Activated T-cell treated with anti-CD3 and anti-CD28 coated beads, Interleukin-2, amount 50 U/mL, for 72 hours (primary cell): ENCODE results near the gene IL22RA1. TPM values are rescaled to one million over a fixed set of nuclear protein-coding genes. Genes with fewer than 3 reads are reported as not detected.
A peak's percentile ranks its signal among the peaks of the same experiment; 100 is the strongest.

Experiments
- ATAC-seq, 2 donors: fragments of 150-1000 bp; cut with Tn5 transposase; replicated peaks in 1 of 2; 2 replicates each; pipeline ENCODE4 v1.10.0; 2021; ENCODE audit warnings: moderate library complexity in 2 of 2, mild to moderate bottlenecking in 1 of 2
- DNase-seq, 2 donors: peaks; one replicate each; pipeline ENCODE4 v3.0.0; 2021 to 2022; ENCODE audit warnings: mixed read lengths in 1 of 2
- H3K27ac Mint-ChIP-seq: one replicate; pipeline ENCODE4 v1.8.0; 2022; ENCODE audit warnings: mild to moderate bottlenecking, moderate library complexity, mixed read lengths
- H3K27me3 Mint-ChIP-seq: one replicate; pipeline ENCODE4 v1.8.0; 2022; ENCODE audit warnings: low read depth, mixed read lengths
- H3K36me3 Mint-ChIP-seq, 2 donors: one replicate each; pipeline ENCODE4 v1.8.0; 2022; ENCODE audit warnings: mixed read lengths in 2 of 2, mild to moderate bottlenecking in 1 of 2; ENCODE audit not compliant: insufficient read depth in 2 of 2
- H3K4me1 Mint-ChIP-seq: one replicate; pipeline ENCODE4 v1.8.0; 2022; ENCODE audit warnings: low read depth, mixed read lengths
- H3K4me3 Mint-ChIP-seq, 2 donors: one replicate each; pipeline ENCODE4 v1.8.0; 2022; ENCODE audit warnings: mild to moderate bottlenecking in 2 of 2, mixed read lengths in 2 of 2, moderate library complexity in 2 of 2
- H3K9me3 Mint-ChIP-seq, 2 donors: one replicate each; pipeline ENCODE4 v1.8.0; 2022; ENCODE audit warnings: mixed read lengths in 2 of 2
- total RNA-seq, 2 donors: library from RNA; stranded (reverse); gene quantifications; one replicate each; pipeline ENCODE4 v1.2.3, GENCODE V29; 2022

Gene IL22RA1
- total RNA-seq, 2 donors from 2014 or later, result not detected

GRCh38 chr1:24091971-24092482 lies 50.9 kb downstream of the IL22RA1 start:
- Mint-ChIP-seq H3K27me3 (peaks cover 7% of the 10 kb centered on the region), H3K4me1 (no peaks in the 10 kb centered on the region), H3K9me3 (no peaks in the 10 kb centered on the region), H3K36me3 (no peaks in the 10 kb centered on the region), H3K4me3 (no peak overlapping the region), H3K27ac (no peak overlapping the region)
- ATAC-seq, result peak; percentile 61 to 82
- DNase-seq, result peak; percentile 12 to 39

GRCh38 chr1:24090736-24091135 lies 52.2 kb downstream of the IL22RA1 start:
- ATAC-seq (no peak), DNase-seq (no peak)
- H3K4me3 Mint-ChIP-seq, result no peak overlapping the region

GRCh38 chr1:24089743-24090555 lies 53.0 kb downstream of the IL22RA1 start:
- H3K27me3 Mint-ChIP-seq, result peaks cover 10% of the 10 kb centered on the region

More at GRCh38 chr1:24090736-24091135, 52.2 kb downstream of the IL22RA1 start:
- Mint-ChIP-seq H3K36me3 (no peaks in the 10 kb centered on the region), H3K4me1 (no peaks in the 10 kb centered on the region), H3K9me3 (no peaks in the 10 kb centered on the region), H3K27ac (no peak overlapping the region), H3K27me3 (peaks cover 11% of the 10 kb centered on the region)

GRCh38 chr1:24089027-24089742 lies 53.8 kb downstream of the IL22RA1 start:
- Mint-ChIP-seq H3K9me3 (no peaks in the 10 kb centered on the region), H3K27ac (no peak overlapping the region), H3K27me3 (peaks cover 7% of the 10 kb centered on the region), H3K4me1 (no peaks in the 10 kb centered on the region), H3K4me3 (no peak overlapping the region), H3K36me3 (no peaks in the 10 kb centered on the region)
- ATAC-seq (no peak), DNase-seq (no peak)

More at GRCh38 chr1:24089743-24090555, 53.0 kb downstream of the IL22RA1 start:
- no peak for DNase-seq
- Mint-ChIP-seq H3K9me3 (no peaks in the 10 kb centered on the region), H3K27ac (no peak overlapping the region), H3K4me1 (no peaks in the 10 kb centered on the region), H3K4me3 (no peak overlapping the region), H3K36me3 (no peaks in the 10 kb centered on the region)
- no peak for ATAC-seq

- no peak overlapping the region for H3K4me3 Mint-ChIP-seq
- no peak for ATAC-seq
- no peaks in the 10 kb centered on the region for H3K9me3 Mint-ChIP-seq
- H3K27me3 Mint-ChIP-seq, result peaks cover 7% of the 10 kb centered on the region
- no peak for DNase-seq
- no peaks in the 10 kb centered on the region for H3K36me3 Mint-ChIP-seq
- H3K27ac Mint-ChIP-seq, result no peak overlapping the region
- no peaks in the 10 kb centered on the region for H3K4me1 Mint-ChIP-seq
These were observed 56.5 kb downstream of the IL22RA1 start for GRCh38 chr1:24086466-24086865.

- Mint-ChIP-seq H3K27me3 (peaks cover 7% of the 10 kb centered on the region), H3K36me3 (no peaks in the 10 kb centered on the region), H3K27ac (no peak overlapping the region), H3K4me3 (no peak overlapping the region), H3K4me1 (no peaks in the 10 kb centered on the region), H3K9me3 (no peaks in the 10 kb centered on the region)
- ATAC-seq (no peak), DNase-seq (no peak)
These were observed 57.4 kb downstream of the IL22RA1 start for GRCh38 chr1:24085546-24085945.

GRCh38 chr1:24085007-24085406 lies 57.9 kb downstream of the IL22RA1 start:
- no peak overlapping the region for H3K4me3 Mint-ChIP-seq
- peaks cover 7% of the 10 kb centered on the region for H3K27me3 Mint-ChIP-seq
- ATAC-seq, result no peak
- no peak for DNase-seq
- H3K4me1 Mint-ChIP-seq, result no peaks in the 10 kb centered on the region
- no peaks in the 10 kb centered on the region for H3K9me3 Mint-ChIP-seq
- H3K36me3 Mint-ChIP-seq, result no peaks in the 10 kb centered on the region
- H3K27ac Mint-ChIP-seq, result no peak overlapping the region

GRCh38 chr1:24084050-24084449 lies 58.9 kb downstream of the IL22RA1 start:
- DNase-seq (no peak), ATAC-seq (no peak)
- H3K4me1 Mint-ChIP-seq, result no peaks in the 10 kb centered on the region
- peaks cover 7% of the 10 kb centered on the region for H3K27me3 Mint-ChIP-seq
- no peaks in the 10 kb centered on the region for H3K9me3 Mint-ChIP-seq
- H3K4me3 Mint-ChIP-seq, result no peak overlapping the region
- no peak overlapping the region for H3K27ac Mint-ChIP-seq
- H3K36me3 Mint-ChIP-seq, result no peaks in the 10 kb centered on the region

- H3K4me3 Mint-ChIP-seq, result no peak overlapping the region
- H3K27ac Mint-ChIP-seq, result no peak overlapping the region
- DNase-seq (no peak), ATAC-seq (no peak)
- H3K36me3 Mint-ChIP-seq, result no peaks in the 10 kb centered on the region
- no peaks in the 10 kb centered on the region for H3K4me1 Mint-ChIP-seq
- peaks cover 7% of the 10 kb centered on the region for H3K27me3 Mint-ChIP-seq
- H3K9me3 Mint-ChIP-seq, result no peaks in the 10 kb centered on the region
These were observed 60.6 kb downstream of the IL22RA1 start for GRCh38 chr1:24082372-24082771.

- Mint-ChIP-seq H3K9me3 (no peaks in the 10 kb centered on the region), H3K27ac (no peak overlapping the region), H3K4me3 (no peak overlapping the region), H3K4me1 (no peaks in the 10 kb centered on the region), H3K36me3 (no peaks in the 10 kb centered on the region), H3K27me3 (no peaks in the 10 kb centered on the region)
- ATAC-seq, result no peak
- no peak for DNase-seq
These were observed 61.8 kb downstream of the IL22RA1 start for GRCh38 chr1:24081190-24081589.

- H3K36me3 Mint-ChIP-seq, result no peaks in the 10 kb centered on the region
- DNase-seq (no peak), ATAC-seq (no peak)
- H3K4me1 Mint-ChIP-seq, result no peaks in the 10 kb centered on the region
- no peak overlapping the region for H3K4me3 Mint-ChIP-seq
- H3K9me3 Mint-ChIP-seq, result no peaks in the 10 kb centered on the region
- no peaks in the 10 kb centered on the region for H3K27me3 Mint-ChIP-seq
- H3K27ac Mint-ChIP-seq, result no peak overlapping the region
These were observed 62.8 kb downstream of the IL22RA1 start for GRCh38 chr1:24080131-24080530.

GRCh38 chr1:24077278-24077978 lies 65.5 kb downstream of the IL22RA1 start:
- Mint-ChIP-seq H3K4me3 (no peak overlapping the region), H3K4me1 (no peaks in the 10 kb centered on the region)

GRCh38 chr1:24075946-24076345 lies 67.0 kb downstream of the IL22RA1 start:
- H3K9me3 Mint-ChIP-seq, result no peaks in the 10 kb centered on the region
- no peak for ATAC-seq
- no peaks in the 10 kb centered on the region for H3K36me3 Mint-ChIP-seq
- H3K27ac Mint-ChIP-seq, result no peak overlapping the region
- H3K27me3 Mint-ChIP-seq, result no peaks in the 10 kb centered on the region
- H3K4me3 Mint-ChIP-seq, result no peak overlapping the region
- DNase-seq, result no peak
- H3K4me1 Mint-ChIP-seq, result no peaks in the 10 kb centered on the region

More at GRCh38 chr1:24077278-24077978, 65.5 kb downstream of the IL22RA1 start:
- no peak for ATAC-seq
- no peak for DNase-seq
- Mint-ChIP-seq H3K27me3 (no peaks in the 10 kb centered on the region), H3K36me3 (no peaks in the 10 kb centered on the region), H3K9me3 (no peaks in the 10 kb centered on the region), H3K27ac (no peak overlapping the region)
